Keratinocyte (primary cell): Measurements from ENCODE around the gene PKP4. TPM values are rescaled to one million over a fixed set of nuclear protein-coding genes. Genes with fewer than 3 reads are reported as not detected.
A peak's percentile ranks its signal among the peaks of the same experiment; 100 is the strongest.

Experiments
- DNase-seq: peaks from one replicate; pipeline ENCODE4 v3.0.0-alpha.2; 2011; ENCODE audit warnings: low read depth, missing footprints, low spot score
- FAIRE-seq: peaks from 2 replicates; lab custom pipeline; 2011; peaks lifted over from hg19 to GRCh38; lab: Jason Lieb, UNC
- H2AFZ ChIP-seq: 2 replicates; pipeline ENCODE4 v1.6.0; 2012; ENCODE audit warnings: low read length, control low read depth, inconsistent platforms; ENCODE audit not compliant: control insufficient read depth
- H3K27ac ChIP-seq: 2 replicates; pipeline ENCODE4 v1.5.1; 2011; ENCODE audit warnings: low read length; ENCODE audit not compliant: control insufficient read depth, insufficient read depth
- H3K27me3 ChIP-seq: 3 replicates; pipeline ENCODE4 v1.6.0; 2011; ENCODE audit warnings: low read length; ENCODE audit not compliant: control insufficient read depth, insufficient read depth; ENCODE audit errors: extremely low read depth
- H3K36me3 ChIP-seq, 2 experiments: 2 replicates in 1 of 2; 3 replicates in 1 of 2; pipeline ENCODE4 v1.5.1; 2011; ENCODE audit warnings: low read length in 2 of 2, mild to moderate bottlenecking in 1 of 2; ENCODE audit not compliant: control insufficient read depth in 2 of 2, insufficient read depth in 2 of 2; ENCODE audit errors: extremely low read depth in 1 of 2
- H3K4me1 ChIP-seq: 3 replicates; pipeline ENCODE4 v1.5.1; 2011; ENCODE audit warnings: low read length; ENCODE audit not compliant: control insufficient read depth, insufficient read depth; ENCODE audit errors: extremely low read depth
- H3K4me2 ChIP-seq: 3 replicates; pipeline ENCODE4 v1.6.0; 2011; ENCODE audit warnings: low read depth, low read length; ENCODE audit not compliant: control insufficient read depth, insufficient read depth; ENCODE audit errors: extremely low read depth
- H3K4me3 ChIP-seq, 3 experiments: fragments of 200-600 bp in 1 of 3; sonication (generic) in 1 of 3; 2 replicates in 2 of 3; 3 replicates in 1 of 3; pipeline ENCODE4 v1.5.1; 2011 to 2016; ENCODE audit warnings: low read length in 3 of 3, mild to moderate bottlenecking in 3 of 3, control low read depth in 2 of 3, inconsistent platforms in 1 of 3, low read depth in 1 of 3, mixed read lengths in 1 of 3, mixed run types in 1 of 3, moderate library complexity in 1 of 3; ENCODE audit not compliant: control insufficient read depth in 2 of 3, insufficient read depth in 2 of 3; ENCODE audit errors: extremely low read depth in 1 of 3
- H3K79me2 ChIP-seq: 2 replicates; pipeline ENCODE4 v1.6.0; 2012; ENCODE audit warnings: low read length; ENCODE audit not compliant: control insufficient read depth, insufficient read depth
- H3K9ac ChIP-seq: 3 replicates; pipeline ENCODE4 v1.6.0; 2011; ENCODE audit warnings: low read length; ENCODE audit not compliant: control insufficient read depth, insufficient read depth; ENCODE audit errors: extremely low read depth
- H3K9me1 ChIP-seq: 3 replicates; pipeline ENCODE4 v1.6.0; 2011; ENCODE audit warnings: low read length; ENCODE audit not compliant: control insufficient read depth, insufficient read depth; ENCODE audit errors: extremely low read depth
- H3K9me3 ChIP-seq: 2 replicates; pipeline ENCODE4 v1.5.1; 2012; ENCODE audit warnings: low read depth, low read length; ENCODE audit not compliant: control insufficient read depth
- H4K20me1 ChIP-seq: 3 replicates; pipeline ENCODE4 v1.6.0; 2011; ENCODE audit warnings: low read length; ENCODE audit not compliant: control insufficient read depth, insufficient read depth; ENCODE audit errors: extremely low read depth
- EZH2 ChIP-seq: IDR thresholded peaks from one replicate; pipeline ENCODE4 v1.6.1; 2012; ENCODE audit warnings: inconsistent platforms, mild to moderate bottlenecking, low read length, moderate library complexity
- dilution Hi-C: fragments of 300-500 bp; cut with MboI; formaldehyde crosslinking; loops from one replicate; pipeline ENCODE4 v1.7.0; 2020; ENCODE audit warnings: low sequenced_read_pairs; ENCODE audit not compliant: extremely low pct_ligation_motif_present
- polyA plus RNA-seq, 5 experiments: library from polyadenylated mRNA; depleted of rRNA in 3 of 5; stranded (reverse) in 3 of 5; stranded (forward) in 1 of 5; unstranded in 1 of 5; fragments of >200 nt; gene quantifications; 1 replicate in 1 of 5; 2 replicates in 3 of 5; 3 replicates in 1 of 5; pipeline versions ENCODE4 v1.2.1 to v1.2.3, GENCODE V29; 2011 to 2012; ENCODE audit warnings: missing spikeins in 2 of 5, low read depth in 1 of 5, low replicate concordance in 1 of 5
- TF ChIP-seq, protein P1 (sequence below), 3 experiments: IDR thresholded peaks in 1 of 3; conservative IDR thresholded peaks in 1 of 3; optimal IDR thresholded peaks in 1 of 3; 2 replicates in 2 of 3; 3 replicates in 1 of 3; pipeline versions ENCODE3 to v1.5.1; 2011; ENCODE audit warnings: low read length in 3 of 3, mild to moderate bottlenecking in 3 of 3, moderate library complexity in 2 of 3, control low read depth in 1 of 3, inconsistent platforms in 1 of 3; ENCODE audit not compliant: insufficient read depth in 2 of 3; ENCODE audit errors: extremely low read depth in 1 of 3

Gene PKP4
- polyA plus RNA-seq, 1 donor (not counting 4 experiments of a cell fraction or from before 2014, with no cell fraction given) = 43.8 TPM

DNA sequence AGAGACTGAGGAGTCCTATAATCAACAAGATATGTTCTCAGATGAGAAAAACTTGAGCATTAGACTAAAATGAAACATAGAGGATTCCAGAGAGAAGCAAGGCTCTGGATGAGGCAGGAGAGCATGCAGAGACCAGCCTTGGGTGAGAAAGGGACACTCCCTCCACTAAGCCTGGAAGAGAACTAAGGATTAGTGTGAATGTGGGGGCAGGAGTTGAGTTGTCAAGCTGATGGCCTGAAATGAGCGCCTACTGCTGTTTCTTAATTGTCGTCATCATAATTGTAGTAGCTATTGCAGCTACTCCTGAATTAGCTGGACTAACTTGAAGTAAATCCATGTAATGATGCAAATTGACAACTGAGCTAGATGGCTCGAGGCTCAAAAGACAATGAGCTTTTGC is 114.1 kb downstream of the PKP4 start:
- Histone ChIP-seq H3K4me3 (no peak overlapping the region), H3K9me3 (no peaks in the 10 kb centered on the region), H3K79me2 (peaks cover 1% of the 10 kb centered on the region), H3K9ac (no peak overlapping the region), H3K4me1 (no peaks in the 10 kb centered on the region), H3K27me3 (no peaks in the 10 kb centered on the region), H4K20me1 (no peaks in the 10 kb centered on the region), H3K4me2 (no peak overlapping the region), H3K9me1 (no peaks in the 10 kb centered on the region), H3K27ac (no peak overlapping the region), H3K36me3 (no peaks in the 10 kb centered on the region), H2AFZ (no peak overlapping the region)
- FAIRE-seq = peak; percentile 34
- dilution Hi-C loops = no loop called here
- TF ChIP-seq EZH2 = no peak
- TF ChIP-seq, protein P1, sequence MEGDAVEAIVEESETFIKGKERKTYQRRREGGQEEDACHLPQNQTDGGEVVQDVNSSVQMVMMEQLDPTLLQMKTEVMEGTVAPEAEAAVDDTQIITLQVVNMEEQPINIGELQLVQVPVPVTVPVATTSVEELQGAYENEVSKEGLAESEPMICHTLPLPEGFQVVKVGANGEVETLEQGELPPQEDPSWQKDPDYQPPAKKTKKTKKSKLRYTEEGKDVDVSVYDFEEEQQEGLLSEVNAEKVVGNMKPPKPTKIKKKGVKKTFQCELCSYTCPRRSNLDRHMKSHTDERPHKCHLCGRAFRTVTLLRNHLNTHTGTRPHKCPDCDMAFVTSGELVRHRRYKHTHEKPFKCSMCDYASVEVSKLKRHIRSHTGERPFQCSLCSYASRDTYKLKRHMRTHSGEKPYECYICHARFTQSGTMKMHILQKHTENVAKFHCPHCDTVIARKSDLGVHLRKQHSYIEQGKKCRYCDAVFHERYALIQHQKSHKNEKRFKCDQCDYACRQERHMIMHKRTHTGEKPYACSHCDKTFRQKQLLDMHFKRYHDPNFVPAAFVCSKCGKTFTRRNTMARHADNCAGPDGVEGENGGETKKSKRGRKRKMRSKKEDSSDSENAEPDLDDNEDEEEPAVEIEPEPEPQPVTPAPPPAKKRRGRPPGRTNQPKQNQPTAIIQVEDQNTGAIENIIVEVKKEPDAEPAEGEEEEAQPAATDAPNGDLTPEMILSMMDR (optimal IDR thresholded peaks at IDR 0.05 in 1 of 3, IDR thresholded peaks at IDR 0.05 in 1 of 3, conservative IDR thresholded peaks at IDR 0.05 in 1 of 3; ENCODE audit: extremely low read depth in 1 of 3, insufficient read depth in 2 of 3, low read length in 3 of 3) = no peak
- no peak for DNase-seq

DNA sequence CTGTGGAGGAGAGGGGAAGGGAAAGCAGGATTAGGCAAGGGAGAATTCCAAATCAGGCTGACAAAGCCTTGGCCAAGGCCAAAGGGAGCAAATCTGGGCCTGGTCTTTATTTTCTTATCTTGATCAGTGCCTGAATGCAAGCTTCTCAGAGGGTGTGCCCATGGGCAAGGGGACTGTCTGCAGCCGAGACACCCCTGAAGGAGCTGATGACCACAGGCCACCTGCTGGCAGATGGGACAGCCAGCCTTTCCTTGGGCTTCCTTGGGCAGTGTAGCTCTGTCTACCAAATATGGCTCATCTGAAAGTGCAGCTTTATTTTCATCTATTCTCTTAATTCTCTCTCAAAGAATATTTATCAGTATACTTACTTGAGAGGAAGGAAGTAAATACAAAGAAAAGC is 117.0 kb downstream of the PKP4 start:
- Histone ChIP-seq H3K4me3 (no peak overlapping the region), H3K27ac (no peak overlapping the region), H3K4me1 (no peaks in the 10 kb centered on the region), H3K9me3 (no peaks in the 10 kb centered on the region), H3K27me3 (no peaks in the 10 kb centered on the region), H3K4me2 (no peak overlapping the region), H3K9ac (no peak overlapping the region), H4K20me1 (no peaks in the 10 kb centered on the region), H3K9me1 (no peaks in the 10 kb centered on the region), H3K36me3 (no peaks in the 10 kb centered on the region), H3K79me2 (peaks cover 1% of the 10 kb centered on the region), H2AFZ (no peak overlapping the region)
- FAIRE-seq (no peak), DNase-seq (no peak)
- dilution Hi-C loops = no loop called here
- TF ChIP-seq, protein P1 (optimal IDR thresholded peaks at IDR 0.05 in 1 of 3, IDR thresholded peaks at IDR 0.05 in 1 of 3, conservative IDR thresholded peaks at IDR 0.05 in 1 of 3; ENCODE audit: extremely low read depth in 1 of 3, insufficient read depth in 2 of 3, low read length in 3 of 3) = peak in 2 of 3 experiments; percentile 8 to 22
- no peak for TF ChIP-seq EZH2
